Endothelial cell of umbilical vein (primary cell): ENCODE results near the gene NKX6-2. TPM values are rescaled to one million over a fixed set of nuclear protein-coding genes. Genes with fewer than 3 reads are reported as not detected.

ENCODE experiments used
- BruUV-seq: library from RNA; stranded (reverse); fragments of 400-500 nt; replicated peaks from 2 replicates; lab custom pipeline; 2021; lab: Mats Ljungman, UMichigan
- CTCF ChIA-PET: fragments of 300-600, 350-600 bp; sonication (Branson Sonifier 250); formaldehyde crosslinking; loops from one replicate; lab custom pipeline; 2021; ENCODE audit warnings: antibody characterized with exemption, inconsistent platforms; lab: Charles Lee
- POLR2A ChIA-PET: fragments of 300-600, 350-600 bp; sonication (Branson Sonifier 250); formaldehyde crosslinking; loops from one replicate; lab custom pipeline; 2021; ENCODE audit warnings: antibody characterized with exemption, inconsistent platforms; lab: Charles Lee
- DNase-seq: peaks from one replicate; pipeline ENCODE4 v3.0.0-alpha.2; 2011; ENCODE audit warnings: low read depth, low spot score
- FAIRE-seq: peaks from 2 replicates; lab custom pipeline; 2011; peaks lifted over from hg19 to GRCh38; lab: Jason Lieb, UNC
- H2AFZ ChIP-seq: 2 replicates; pipeline ENCODE4 v1.6.0; 2012; ENCODE audit warnings: low read depth, low read length, control low read depth, inconsistent platforms
- H3K27ac ChIP-seq: 2 replicates; pipeline ENCODE4 v1.5.1; 2011; ENCODE audit warnings: low read depth, mild to moderate bottlenecking, control low read depth, low read length, moderate library complexity; ENCODE audit not compliant: insufficient read depth
- H3K27me3 ChIP-seq, 2 experiments: 2 replicates each; pipeline versions ENCODE4 v1.6.0 to v1.6.1; 2011; ENCODE audit warnings: low read length in 2 of 2, mixed read lengths in 1 of 2; ENCODE audit not compliant: control insufficient read depth in 2 of 2, insufficient read depth in 2 of 2
- H3K36me3 ChIP-seq, 2 experiments: 2 replicates in 1 of 2; 3 replicates in 1 of 2; pipeline ENCODE4 v1.5.1; 2011; ENCODE audit warnings: low read length in 2 of 2, mild to moderate bottlenecking in 1 of 2, moderate library complexity in 1 of 2; ENCODE audit not compliant: control insufficient read depth in 2 of 2, insufficient read depth in 2 of 2; ENCODE audit errors: extremely low read depth in 1 of 2
- H3K4me1 ChIP-seq: 3 replicates; pipeline ENCODE4 v1.5.1; 2011; ENCODE audit warnings: mild to moderate bottlenecking, low read length; ENCODE audit not compliant: control insufficient read depth, insufficient read depth; ENCODE audit errors: extremely low read depth
- H3K4me2 ChIP-seq: 2 replicates; pipeline ENCODE4 v1.6.1; 2011; ENCODE audit warnings: low read length, control low read depth, mixed read lengths; ENCODE audit not compliant: insufficient read depth
- H3K4me3 ChIP-seq, 3 experiments: fragments of 200-600 bp in 1 of 3; sonication (generic), shearing (Covaris generic) in 1 of 3; replicated peaks in 1 of 3; 2 replicates each; pipeline ENCODE4 v1.5.1; 2011 to 2016; ENCODE audit warnings: control low read depth in 3 of 3, low read length in 3 of 3, mild to moderate bottlenecking in 2 of 3, inconsistent platforms in 1 of 3, low read depth in 1 of 3, moderate library complexity in 1 of 3; ENCODE audit not compliant: insufficient read depth in 1 of 3
- H3K79me2 ChIP-seq: 2 replicates; pipeline ENCODE4 v1.6.0; 2012; ENCODE audit warnings: low read length, inconsistent platforms; ENCODE audit not compliant: control insufficient read depth, insufficient read depth
- H3K9ac ChIP-seq: replicated peaks from 2 replicates; pipeline ENCODE3; 2011; ENCODE audit warnings: low read length, control low read depth; ENCODE audit not compliant: insufficient read depth; ENCODE audit errors: extremely low read depth
- H3K9me1 ChIP-seq: replicated peaks from 3 replicates; pipeline ENCODE4 v1.6.0; 2011; ENCODE audit warnings: mild to moderate bottlenecking, low read length; ENCODE audit not compliant: control insufficient read depth, insufficient read depth; ENCODE audit errors: extremely low read depth
- H3K9me3 ChIP-seq: replicated peaks from 2 replicates; pipeline ENCODE4 v1.5.1; 2012; ENCODE audit warnings: low read length, inconsistent platforms; ENCODE audit not compliant: control insufficient read depth, insufficient read depth
- H4K20me1 ChIP-seq: replicated peaks from 2 replicates; pipeline ENCODE3; 2011; ENCODE audit warnings: mild to moderate bottlenecking, low read length; ENCODE audit not compliant: control insufficient read depth, insufficient read depth; ENCODE audit errors: extremely low read depth
- EZH2 ChIP-seq: IDR thresholded peaks from 2 replicates; pipeline ENCODE4 v1.6.1; 2012; ENCODE audit warnings: borderline replicate concordance, low read depth, mild to moderate bottlenecking, moderate library complexity, low read length, inconsistent platforms; ENCODE audit not compliant: severe bottlenecking
- FOS ChIP-seq: IDR thresholded peaks from 2 replicates; pipeline ENCODE4 v1.6.1; 2011; ENCODE audit warnings: mild to moderate bottlenecking, low read length, moderate library complexity, borderline replicate concordance; ENCODE audit not compliant: insufficient read depth
- GATA2 ChIP-seq: IDR thresholded peaks from 2 replicates; pipeline ENCODE4 v1.7.0; 2011; ENCODE audit warnings: low read depth, mild to moderate bottlenecking, moderate library complexity, mixed read lengths, low read length; ENCODE audit not compliant: insufficient read length, insufficient read depth
- JUN ChIP-seq: IDR thresholded peaks from 2 replicates; pipeline ENCODE4 v1.6.1; 2011; ENCODE audit warnings: borderline replicate concordance, low read depth; ENCODE audit not compliant: insufficient read length, insufficient read depth
- MYC ChIP-seq: IDR thresholded peaks from one replicate; pipeline ENCODE4 v1.6.1; 2011; ENCODE audit warnings: mild to moderate bottlenecking, low read depth, low read length
- POLR2A ChIP-seq: IDR thresholded peaks from 2 replicates; pipeline ENCODE4 v1.6.1; 2012; ENCODE audit warnings: low read depth, mild to moderate bottlenecking, control low read depth, low read length
- POLR2AphosphoS5 ChIP-seq: IDR thresholded peaks from 2 replicates; pipeline ENCODE4 v1.6.1; 2012; ENCODE audit warnings: low read depth, mild to moderate bottlenecking, control low read depth, low read length, moderate library complexity; ENCODE audit not compliant: insufficient read depth
- dilution Hi-C: fragments of 300-500 bp; cut with MboI; formaldehyde crosslinking; loops from one replicate; pipeline ENCODE4 v1.15.0; 2019; ENCODE audit warnings: low sequenced_read_pairs; ENCODE audit not compliant: extremely low pct_ligation_motif_present
- intact Hi-C: fragments of 100-400 bp; cut with micrococcal nuclease; formaldehyde crosslinking; loops from one replicate; pipeline ENCODE4 v1.10.0; 2022
- polyA plus RNA-seq, 4 experiments: library from polyadenylated mRNA; depleted of rRNA in 3 of 4; stranded (reverse) in 3 of 4; unstranded in 1 of 4; fragments of >200 nt; gene quantifications; 2 replicates each; pipeline versions ENCODE4 v1.2.1 to v1.2.3, GENCODE V29; 2011 to 2012; ENCODE audit warnings: missing spikeins in 1 of 4
- total RNA-seq: library from RNA; stranded (reverse); gene quantifications from 2 replicates; pipeline ENCODE4 v1.2.3, GENCODE V29; 2021
- TF ChIP-seq, protein P1 (sequence below), 2 donors: IDR thresholded peaks; 1 replicate in 1 of 2; 2 replicates in 1 of 2; pipeline ENCODE4 v1.5.1; 2011; ENCODE audit warnings: low read length in 2 of 2, mild to moderate bottlenecking in 2 of 2, moderate library complexity in 2 of 2, control low read depth in 1 of 2, inconsistent platforms in 1 of 2, low read depth in 1 of 2; ENCODE audit not compliant: insufficient read depth in 1 of 2; ENCODE audit errors: extremely low read depth in 1 of 2
- TF ChIP-seq, protein P2 (sequence below): IDR thresholded peaks from 2 replicates; pipeline ENCODE4 v1.6.1; 2011; ENCODE audit not compliant: insufficient read depth, insufficient read length

The NKX6-2 gene
- total and polyA plus RNA-seq, 2 donors (not counting 3 experiments of a cell fraction or from before 2014, with no cell fraction given) = not detected

DNA sequence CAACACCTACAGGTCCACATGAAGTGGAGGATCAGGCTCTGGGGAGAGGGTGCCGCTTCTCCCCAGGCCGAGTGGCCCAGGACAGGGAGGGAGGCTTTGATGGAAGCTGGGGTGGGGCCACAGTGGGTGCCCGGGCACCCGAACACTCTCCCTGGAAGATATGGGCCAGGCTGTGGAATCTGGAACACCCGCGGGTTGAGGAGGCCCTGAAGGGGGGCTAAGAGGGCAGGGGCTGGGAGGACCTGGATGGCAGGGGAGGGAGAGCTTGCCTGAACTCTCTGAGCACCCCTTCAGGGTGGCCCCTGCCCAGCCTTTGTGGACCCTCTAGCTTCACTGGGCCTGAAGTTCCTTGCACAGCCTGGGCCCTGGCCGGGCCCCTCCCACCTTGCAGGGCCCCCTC, 4.5 kb upstream of the NKX6-2 start:
- Histone ChIP-seq H3K79me2 (no peaks in the 10 kb centered on the region), H4K20me1 (no peaks in the 10 kb centered on the region), H2AFZ (no peak overlapping the region), H3K27ac (no peak overlapping the region), H3K4me2 (no peak overlapping the region), H3K9ac (no peak overlapping the region), H3K9me1 (no peaks in the 10 kb centered on the region), H3K36me3 (no peaks in the 10 kb centered on the region), H3K27me3 (peaks cover 24 to 33% of the 10 kb centered on the region in 2 experiments), H3K4me3 (no peak overlapping the region), H3K4me1 (no peaks in the 10 kb centered on the region), H3K9me3 (no peaks in the 10 kb centered on the region)
- dilution Hi-C loops = no loop called here
- intact Hi-C loops = no loop called here
- FAIRE-seq (no peak), DNase-seq (no peak)
- TF ChIP-seq JUN (no peak), GATA2 (no peak)
- CTCF ChIA-PET = interaction anchor here (1.7 kb wide), 1 partner anchor 136 kb away, joined by 6 read pairs; no protein-coding TSS in a partner anchor
- POLR2A ChIA-PET = no interaction called here
- BruUV-seq = no TSS peak

DNA sequence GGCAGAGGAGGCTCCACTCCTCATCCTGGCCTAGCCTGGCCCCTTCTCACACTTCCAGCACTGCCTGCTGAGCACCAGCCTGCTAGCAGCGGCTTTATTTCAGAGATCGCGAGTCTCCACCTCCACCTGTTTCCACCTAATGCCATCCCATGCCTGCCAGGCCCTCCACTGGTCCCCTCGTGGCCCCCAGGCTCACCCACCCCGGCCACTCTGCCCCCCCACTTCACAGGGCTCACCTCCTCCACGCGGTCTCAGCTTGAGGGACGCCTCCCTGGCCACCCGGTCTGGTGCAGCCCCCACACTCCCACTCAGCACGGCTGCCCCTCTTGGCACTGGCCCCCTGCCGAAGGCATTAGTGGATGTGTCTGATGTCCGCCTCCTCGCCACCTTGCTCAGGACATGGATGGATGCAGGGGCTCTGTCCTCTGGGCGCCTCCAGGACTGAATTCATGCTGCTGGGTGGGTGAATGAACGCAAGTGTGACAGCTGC, 3.8 kb upstream of the NKX6-2 start:
- intact Hi-C loops (loop anchor here (5.0 kb wide), 1 partner anchor 122 kb away; no protein-coding TSS in a partner anchor), dilution Hi-C loops (no loop called here)
- Histone ChIP-seq H3K4me3 (no peak overlapping the region), H3K9me3 (no peaks in the 10 kb centered on the region), H3K27me3 (peaks cover 24 to 39% of the 10 kb centered on the region in 2 experiments), H3K9me1 (no peaks in the 10 kb centered on the region), H3K36me3 (no peaks in the 10 kb centered on the region), H3K4me1 (no peaks in the 10 kb centered on the region), H4K20me1 (no peaks in the 10 kb centered on the region), H3K4me2 (no peak overlapping the region), H3K9ac (no peak overlapping the region), H3K79me2 (no peaks in the 10 kb centered on the region), H3K27ac (no peak overlapping the region), H2AFZ (no peak overlapping the region)
- DNase-seq = no peak
- ChIA-PET CTCF (interaction anchor here (1.7 kb wide), 1 partner anchor 135 kb away, joined by 6 read pairs; no protein-coding TSS in a partner anchor), POLR2A (no interaction called here)
- no TSS peak for BruUV-seq
- FAIRE-seq = no peak
- no peak for TF ChIP-seq EZH2
- no peak for TF ChIP-seq FOS
- no peak for TF ChIP-seq MYC
- TF ChIP-seq, protein P1, sequence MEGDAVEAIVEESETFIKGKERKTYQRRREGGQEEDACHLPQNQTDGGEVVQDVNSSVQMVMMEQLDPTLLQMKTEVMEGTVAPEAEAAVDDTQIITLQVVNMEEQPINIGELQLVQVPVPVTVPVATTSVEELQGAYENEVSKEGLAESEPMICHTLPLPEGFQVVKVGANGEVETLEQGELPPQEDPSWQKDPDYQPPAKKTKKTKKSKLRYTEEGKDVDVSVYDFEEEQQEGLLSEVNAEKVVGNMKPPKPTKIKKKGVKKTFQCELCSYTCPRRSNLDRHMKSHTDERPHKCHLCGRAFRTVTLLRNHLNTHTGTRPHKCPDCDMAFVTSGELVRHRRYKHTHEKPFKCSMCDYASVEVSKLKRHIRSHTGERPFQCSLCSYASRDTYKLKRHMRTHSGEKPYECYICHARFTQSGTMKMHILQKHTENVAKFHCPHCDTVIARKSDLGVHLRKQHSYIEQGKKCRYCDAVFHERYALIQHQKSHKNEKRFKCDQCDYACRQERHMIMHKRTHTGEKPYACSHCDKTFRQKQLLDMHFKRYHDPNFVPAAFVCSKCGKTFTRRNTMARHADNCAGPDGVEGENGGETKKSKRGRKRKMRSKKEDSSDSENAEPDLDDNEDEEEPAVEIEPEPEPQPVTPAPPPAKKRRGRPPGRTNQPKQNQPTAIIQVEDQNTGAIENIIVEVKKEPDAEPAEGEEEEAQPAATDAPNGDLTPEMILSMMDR (IDR thresholded peaks at IDR 0.05; ENCODE audit: extremely low read depth in 1 of 2, insufficient read depth in 1 of 2, low read depth in 1 of 2, low read length in 2 of 2) = no peak
- TF ChIP-seq JUN = no peak
- no peak for TF ChIP-seq GATA2
- TF ChIP-seq POLR2A = no peak
- TF ChIP-seq, protein P2, sequence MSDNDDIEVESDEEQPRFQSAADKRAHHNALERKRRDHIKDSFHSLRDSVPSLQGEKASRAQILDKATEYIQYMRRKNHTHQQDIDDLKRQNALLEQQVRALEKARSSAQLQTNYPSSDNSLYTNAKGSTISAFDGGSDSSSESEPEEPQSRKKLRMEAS = no peak
- TF ChIP-seq POLR2AphosphoS5 = no peak
